Motor neuron (in vitro differentiated cells): ENCODE measurements around the gene BOK. TPM values are rescaled to one million over a fixed set of nuclear protein-coding genes. Genes with fewer than 3 reads are reported as not detected.
"Not testable (repeated sequence)": the region's sequence is repeated elsewhere in the genome, so short reads cannot be mapped to it uniquely, and the experiment has no call there.

ENCODE experiments used
- ATAC-seq, 8 experiments: fragments of 200-7000 bp; cut with Tn5 transposase; replicated peaks in 6 of 8; 2 replicates each; pipeline ENCODE4 v1.8.0; 2021; ENCODE audit warnings: mild to moderate bottlenecking in 8 of 8, moderate library complexity in 8 of 8
- H3K27ac ChIP-seq, 2 donors: fragments of 250-450 bp; sonication (Bioruptor Pico); 2 replicates each; pipeline ENCODE4 v1.9.0; 2021; ENCODE audit warnings: antibody characterized with exemption in 2 of 2, mild to moderate bottlenecking in 2 of 2, moderate library complexity in 1 of 2
- H3K4me1 ChIP-seq, 2 donors: fragments of 250-450 bp; sonication (Bioruptor Pico); replicated peaks in 1 of 2; 2 replicates each; pipeline ENCODE4 v1.6.1; 2021; ENCODE audit warnings: antibody characterized with exemption in 2 of 2, mild to moderate bottlenecking in 2 of 2, moderate library complexity in 1 of 2
- H3K4me3 ChIP-seq, 5 donors: fragments of 250-450 bp; sonication (Bioruptor Pico); 2 replicates each; pipeline ENCODE4 v1.9.0; 2021; ENCODE audit warnings: antibody characterized with exemption in 5 of 5, mild to moderate bottlenecking in 5 of 5, moderate library complexity in 4 of 5
- WGBS, 10 experiments: fragments of 450-650 bp; shearing (Covaris generic); methylation state at CpG; one replicate each; pipeline ENCODE4 v1.0.0; 2022; 5-methylcytosine and 5-hydroxymethylcytosine counted together
- in situ Hi-C, 9 experiments: fragments of 400-800 bp; cut with MboI; loops; one replicate each; pipeline ENCODE4 v1.15.0; 2021; ENCODE audit warnings: low sequenced_read_pairs in 9 of 9, low pct_unique_long_range_greater_than_20kb in 2 of 9; ENCODE audit not compliant: unreplicated experiment in 9 of 9
- total RNA-seq, 8 experiments: library from RNA; unstranded; fragments of 300-600 nt; gene quantifications; 2 replicates each; pipeline versions ENCODE4 v1.2.3 to v1.2.4, GENCODE V29; 2022

BOK gene
- total RNA-seq, 8 experiments from 2014 or later = 1.00 to 17.3 (median 7.2) TPM

DNA sequence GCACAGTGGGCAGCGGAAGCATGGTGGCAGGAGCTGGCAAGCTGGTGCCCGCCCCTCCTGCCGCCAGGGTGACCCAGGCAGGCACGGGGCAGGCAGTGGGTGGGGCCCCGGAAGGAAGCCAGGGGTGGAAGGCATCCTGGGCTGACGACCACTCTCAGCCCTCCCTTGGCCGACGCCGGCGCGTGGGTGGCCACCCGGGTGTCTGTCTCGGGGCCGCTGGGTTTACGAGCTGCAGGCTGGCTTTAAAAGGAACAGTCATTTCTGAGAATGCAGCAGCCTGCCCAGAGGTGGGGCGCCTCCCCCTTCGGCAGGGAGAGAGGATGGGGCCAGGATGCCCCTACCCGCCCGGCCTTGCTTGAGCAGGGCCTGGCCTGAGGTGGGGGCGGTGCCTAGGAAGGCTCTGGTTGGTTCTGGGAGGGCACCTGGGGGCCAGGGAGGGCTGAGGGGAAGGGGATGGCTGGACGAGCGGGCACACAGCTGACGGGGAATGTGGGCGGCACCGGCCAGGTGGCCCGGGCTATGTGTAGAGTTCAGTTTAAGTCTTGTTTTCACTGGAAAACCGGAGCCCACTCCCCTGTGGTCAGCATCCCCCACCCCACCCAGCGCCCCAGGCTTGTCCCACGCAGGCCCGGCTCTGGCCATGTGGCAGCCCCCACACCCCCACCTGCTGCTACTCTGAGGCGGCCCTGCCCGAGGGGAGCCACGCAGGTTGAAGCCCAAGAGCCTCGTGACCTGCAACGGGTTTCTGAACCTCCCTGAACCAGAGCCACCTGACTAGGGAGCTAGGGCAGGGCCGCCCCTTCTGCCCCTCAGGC, 6.3 kb downstream of the BOK start:
- in situ Hi-C loops = no loop called here
- ATAC-seq = peak in 3 of 8 experiments; percentile 7 to 37 (median 31)
- H3K4me1 ChIP-seq = peaks cover 0 to 6% of the 10 kb centered on the region in 2 donors
- H3K4me3 ChIP-seq = no peak overlapping the region
- no peak overlapping the region for H3K27ac ChIP-seq
- WGBS, 10 experiments = no CpG with 5 or more reads among the region's 36 CpGs

DNA sequence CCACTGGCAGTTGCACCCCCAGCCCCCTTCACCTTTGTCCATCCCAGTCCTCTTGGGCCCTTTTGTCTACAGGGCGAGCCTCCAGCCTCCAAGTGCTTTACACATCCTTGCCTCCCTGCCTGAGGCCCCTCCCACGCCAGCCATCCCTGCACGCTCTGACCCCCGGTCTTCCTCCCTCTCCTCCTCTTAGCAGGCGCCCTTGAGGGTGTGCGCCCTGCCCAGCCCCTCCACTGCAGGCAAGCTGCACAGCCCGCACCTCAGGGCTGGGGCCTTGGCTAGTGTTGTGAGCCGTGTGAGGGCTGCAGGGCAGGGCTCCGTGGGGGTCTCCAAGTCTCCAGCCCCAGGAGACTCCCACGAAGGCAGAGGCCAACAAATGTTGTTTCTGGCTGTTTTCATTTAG, 6.9 kb downstream of the BOK start:
- H3K4me1 ChIP-seq = peaks cover 0 to 6% of the 10 kb centered on the region in 2 donors
- in situ Hi-C loops = no loop called here
- H3K4me3 ChIP-seq = no peak overlapping the region
- WGBS, 10 experiments = 53 to 80% (median 57%) methylated on average over 1 to 2 of the region's 10 CpGs; no CpG with 5 or more reads in 7 of the 10 experiments
- no peak for ATAC-seq
- H3K27ac ChIP-seq = no peak overlapping the region

DNA sequence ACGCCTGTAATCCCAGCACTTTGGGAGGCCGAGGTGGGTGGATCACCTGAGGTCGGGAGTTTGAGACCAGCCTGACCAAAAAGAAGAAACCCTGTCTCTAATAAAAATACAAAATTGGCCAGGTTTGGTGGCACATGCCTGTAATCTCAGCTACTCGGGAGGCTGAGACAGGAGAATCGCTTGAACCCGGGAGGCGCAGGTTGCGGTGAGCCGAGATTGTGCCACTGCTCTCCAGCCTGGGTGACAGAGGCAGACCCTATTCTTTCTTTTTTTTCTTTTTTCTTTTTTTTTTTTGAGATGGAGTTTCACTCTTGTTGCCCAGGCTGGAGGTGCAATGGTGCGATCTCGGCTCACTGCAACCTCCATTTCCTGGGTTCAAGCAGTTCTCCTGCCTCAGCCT, 7.5 kb downstream of the BOK start:
- ATAC-seq, in situ Hi-C loops, H3K4me1 ChIP-seq, H3K27ac ChIP-seq, H3K4me3 ChIP-seq: not testable (repeated sequence)
- WGBS, 10 experiments = 72 to 100% (median 95%) methylated on average over 1 to 11 of the region's 11 CpGs; no CpG with 5 or more reads in 1 of the 10 experiments

- Histone ChIP-seq H3K4me1 (peaks cover 0 to 2% of the 10 kb centered on the region in 2 donors), H3K27ac (no peak overlapping the region), H3K4me3 (no peak overlapping the region)
- in situ Hi-C loops = no loop called here
- no peak for ATAC-seq
- 60 to 100% (median 91%) methylated on average over 1 to 4 of the region's 7 CpGs; no CpG with 5 or more reads in 3 of the 10 experiments for WGBS, 10 experiments
These were observed 7.9 kb downstream of the BOK start for GRCh38 chr2:241566468-241566867.

GRCh38 chr2:241567266-241567665, 8.7 kb downstream of the BOK start:
- H3K4me1 ChIP-seq = not testable (repeated sequence)

DNA sequence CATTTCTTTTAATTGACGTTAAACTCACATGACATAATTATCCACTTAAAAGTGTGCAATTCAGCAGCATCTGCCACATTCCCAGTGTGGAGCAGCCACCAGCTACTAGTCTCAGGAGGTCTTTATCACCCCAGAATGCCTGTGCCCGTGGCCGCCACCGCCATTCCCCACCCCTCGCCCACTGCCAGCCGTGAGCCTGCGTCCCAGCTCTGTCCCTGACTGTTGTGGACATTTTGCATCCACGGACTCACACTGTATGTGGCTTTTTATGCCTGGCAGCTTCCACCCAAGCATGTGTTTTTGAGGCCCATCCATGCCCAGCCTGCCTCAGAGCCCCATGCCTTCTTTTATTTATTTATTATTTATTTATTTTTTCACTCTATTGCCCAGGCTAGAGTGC, 9.2 kb downstream of the BOK start:
- H3K4me1 ChIP-seq = no peaks in the 10 kb centered on the region
- no peak overlapping the region for H3K4me3 ChIP-seq
- H3K27ac ChIP-seq = no peak overlapping the region
- in situ Hi-C loops = no loop called here
- no peak for ATAC-seq
- WGBS, 10 experiments = 90 to 100% (median 92%) methylated on average over 1 to 4 of the region's 8 CpGs; no CpG with 5 or more reads in 5 of the 10 experiments

More at GRCh38 chr2:241567266-241567665, 8.7 kb downstream of the BOK start:
- in situ Hi-C loops, ATAC-seq, H3K27ac ChIP-seq, H3K4me3 ChIP-seq: not testable (repeated sequence)
- 89 to 97% (median 93%) methylated on average over 3 to 6 of the region's 15 CpGs; no CpG with 5 or more reads in 5 of the 10 experiments for WGBS, 10 experiments

GRCh38 chr2:241568726-241569125, 10.2 kb downstream of the BOK start:
- WGBS, 10 experiments = 80 to 100% (median 95%) methylated on average over 1 to 3 of the region's 4 CpGs; no CpG with 5 or more reads in 3 of the 10 experiments
- Histone ChIP-seq H3K4me1 (no peaks in the 10 kb centered on the region), H3K27ac (no peak overlapping the region), H3K4me3 (no peak overlapping the region)
- in situ Hi-C loops = no loop called here
- ATAC-seq = no peak

- in situ Hi-C loops = no loop called here
- 59 to 80% methylated on average over 1 to 4 of the region's 23 CpGs; no CpG with 5 or more reads in 8 of the 10 experiments for WGBS, 10 experiments
- H3K4me1 ChIP-seq = no peaks in the 10 kb centered on the region
- ATAC-seq = peak in 1 of 8 experiments; percentile 8
- no peak overlapping the region for H3K4me3 ChIP-seq
- H3K27ac ChIP-seq = no peak overlapping the region
These were observed 11.3 kb downstream of the BOK start for GRCh38 chr2:241569831-241570281.

DNA sequence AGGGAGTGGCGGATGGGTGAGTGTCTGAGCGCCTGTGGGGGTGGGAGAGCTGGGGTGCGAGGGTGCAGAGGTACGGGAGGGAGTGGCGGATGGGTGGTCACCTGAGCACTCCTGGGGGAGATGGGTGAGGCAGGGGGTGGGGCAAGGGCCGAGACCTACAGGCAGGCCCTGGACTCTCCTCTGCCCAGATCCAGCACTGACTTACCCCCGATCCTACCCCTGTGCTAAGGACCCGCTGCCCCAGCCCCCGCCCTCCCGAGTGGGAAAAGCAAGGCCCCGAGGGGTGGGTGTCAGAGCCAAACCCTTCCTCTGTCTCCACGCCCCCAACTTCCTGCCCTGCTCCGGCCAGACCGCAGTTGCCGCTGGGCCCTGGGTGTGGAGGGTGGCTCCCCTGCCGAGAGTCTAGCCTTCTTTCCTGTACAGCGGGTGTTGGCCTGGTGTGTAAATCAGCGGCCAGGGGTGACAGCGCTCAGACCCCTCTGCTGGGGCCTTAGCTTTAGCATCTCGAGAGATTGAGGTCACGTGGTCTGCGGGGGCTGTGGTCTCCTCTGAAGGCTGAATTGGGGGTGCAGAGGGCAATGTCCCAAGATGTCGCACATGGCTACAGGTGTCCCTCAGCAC, 12.5 kb downstream of the BOK start:
- 80 to 100% methylated on average over 1 to 2 of the region's 23 CpGs; no CpG with 5 or more reads in 8 of the 10 experiments for WGBS, 10 experiments
- peak in 3 of 8 experiments; percentile 77 to 84 (median 79) for ATAC-seq
- in situ Hi-C loops = no loop called here
- Histone ChIP-seq H3K4me3 (no peak overlapping the region), H3K4me1 (no peaks in the 10 kb centered on the region), H3K27ac (no peak overlapping the region)

- peak in 2 of 8 experiments; percentile 11 to 25 for ATAC-seq
- WGBS, 10 experiments = 50 to 88% (median 87%) methylated on average over 1 to 9 of the region's 27 CpGs; no CpG with 5 or more reads in 5 of the 10 experiments
- no peak overlapping the region for H3K27ac ChIP-seq
- H3K4me3 ChIP-seq = no peak overlapping the region
- no peaks in the 10 kb centered on the region for H3K4me1 ChIP-seq
- in situ Hi-C loops = no loop called here
These were observed 13.5 kb downstream of the BOK start for GRCh38 chr2:241571821-241572620.

GRCh38 chr2:241572915-241573651, 14.5 kb downstream of the BOK start:
- in situ Hi-C loops, H3K4me1 ChIP-seq, H3K4me3 ChIP-seq, H3K27ac ChIP-seq: not testable (repeated sequence)
- 100% methylated on average over 1 to 2 of the region's 20 CpGs; no CpG with 5 or more reads in 7 of the 10 experiments for WGBS, 10 experiments
- ATAC-seq = peak in 2 of 8 experiments; percentile 3 to 38

DNA sequence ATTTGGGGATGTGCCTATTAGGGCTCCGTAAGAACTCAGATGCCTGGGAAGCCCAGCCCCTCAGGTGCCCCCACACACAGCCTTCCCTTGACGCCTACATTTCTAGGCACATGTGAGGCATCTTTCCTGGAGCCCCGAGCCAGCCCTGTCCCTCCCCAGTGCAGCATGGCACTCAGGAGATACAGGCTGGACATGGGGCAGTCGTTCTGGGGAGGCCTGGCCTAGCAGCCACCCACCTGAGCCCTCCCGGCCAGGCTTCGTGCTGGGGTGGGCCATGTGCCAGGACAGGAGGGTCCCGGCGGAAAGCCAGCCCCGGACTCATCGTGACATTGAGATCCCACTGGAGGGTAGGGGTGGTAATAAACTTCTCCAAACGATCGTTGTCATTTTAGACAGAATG, 15.2 kb downstream of the BOK start:
- H3K4me3 ChIP-seq = no peak overlapping the region
- no peaks in the 10 kb centered on the region for H3K4me1 ChIP-seq
- 83 to 100% (median 96%) methylated on average over 2 to 4 of the region's 12 CpGs; no CpG with 5 or more reads in 6 of the 10 experiments for WGBS, 10 experiments
- no peak overlapping the region for H3K27ac ChIP-seq
- peak in 1 of 8 experiments; percentile 5 for ATAC-seq
- in situ Hi-C loops = no loop called here
